GM13977 (cell line): ENCODE measurements around the gene KCP.

Experiments
- DNase-seq: peaks from one replicate; pipeline ENCODE4 v3.0.0; 2012; ENCODE audit warnings: low spot score
- CTCF ChIP-seq: IDR thresholded peaks from 2 replicates; pipeline ENCODE4 v1.5.1; 2012; ENCODE audit warnings: mild to moderate bottlenecking, control low read depth; ENCODE audit not compliant: insufficient read depth; ENCODE audit errors: extremely low read depth, missing control alignments
- in situ Hi-C: fragments of 300-500 bp; cut with MboI; formaldehyde crosslinking; loops from one replicate; pipeline ENCODE4 v1.12.0; 2022; ENCODE audit warnings: low sequenced_read_pairs, low pct_unique_long_range_greater_than_20kb, mixed read lengths, inconsistent platforms; ENCODE audit not compliant: unreplicated experiment

The KCP gene

DNA sequence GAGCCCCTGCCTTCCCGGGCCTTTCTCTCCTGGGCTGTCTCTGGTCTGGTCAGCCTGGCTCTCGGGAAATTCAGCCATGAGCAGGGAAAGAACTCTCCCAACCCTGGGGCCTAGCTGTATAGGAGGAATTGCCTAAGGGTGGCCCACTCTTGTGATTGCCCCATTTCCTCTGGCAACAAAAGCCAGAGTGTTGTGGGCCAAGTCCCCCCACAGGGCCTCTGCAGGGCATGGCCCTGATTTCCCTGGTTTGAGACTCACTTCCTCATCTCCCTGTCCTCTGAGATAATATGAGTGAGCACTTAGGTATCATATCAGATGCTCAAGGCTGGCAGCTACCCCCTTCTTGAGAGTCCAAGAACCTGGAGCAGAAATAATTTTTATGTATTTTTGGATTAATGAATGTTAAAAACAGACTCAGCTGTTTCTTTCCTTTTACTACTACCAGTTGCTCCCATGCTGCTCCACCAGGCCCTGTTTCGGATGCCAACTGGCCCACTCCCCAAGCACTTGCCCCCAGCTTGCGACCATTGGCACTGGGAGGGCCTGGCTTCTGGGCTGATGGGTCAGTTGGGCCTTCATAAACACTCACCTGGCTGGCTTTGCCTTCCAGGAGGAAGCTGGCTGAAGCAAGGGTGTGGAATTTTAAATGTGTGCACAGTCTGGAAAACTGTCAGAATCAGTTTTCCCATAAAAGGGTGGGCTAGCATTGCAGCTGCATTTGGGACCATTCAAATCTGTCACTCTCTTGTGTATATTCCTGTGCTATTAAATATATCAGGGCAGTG is 38.7 kb upstream of the KCP start:
- in situ Hi-C loops = no loop called here
- no peak for DNase-seq
- no peak for TF ChIP-seq CTCF

DNA sequence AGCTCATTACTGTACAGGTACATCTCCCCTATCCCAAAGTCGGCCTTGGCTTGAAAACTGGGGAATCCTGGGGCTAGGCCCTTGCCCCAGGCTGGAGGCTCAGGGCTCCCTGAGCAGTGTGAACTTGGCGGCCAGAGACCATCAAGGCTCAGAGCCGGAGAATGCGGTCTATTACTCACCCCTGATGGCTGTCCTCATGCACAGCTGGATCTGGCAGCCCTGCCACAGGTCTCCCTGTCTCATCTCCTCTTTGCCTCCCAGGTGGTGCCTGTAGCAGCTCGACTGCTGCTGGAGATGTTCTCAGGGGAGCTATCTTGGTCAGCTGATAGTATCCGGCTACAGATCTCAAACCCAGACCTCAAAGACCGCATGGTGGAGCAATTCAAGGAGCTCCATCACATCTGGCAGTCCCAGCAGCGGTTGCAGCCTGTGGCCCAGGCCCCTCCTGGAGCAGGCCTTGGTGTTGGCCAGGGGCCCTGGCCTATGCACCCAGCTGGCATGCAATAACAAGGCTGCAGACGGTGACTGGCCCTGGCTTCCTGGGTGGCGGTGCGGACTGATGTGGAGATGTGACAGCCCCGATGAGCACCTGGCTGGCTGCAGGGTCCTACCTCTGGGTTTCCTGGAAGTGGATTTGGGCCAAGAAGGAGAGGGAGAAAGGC is 37.9 kb upstream of the KCP start:
- in situ Hi-C loops = no loop called here
- no peak for TF ChIP-seq CTCF
- DNase-seq = no peak

- DNase-seq = no peak
- in situ Hi-C loops = no loop called here
- no peak for TF ChIP-seq CTCF
Measured at GRCh38 chr7:128947854-128948253, 37.3 kb upstream of the KCP start.

DNA sequence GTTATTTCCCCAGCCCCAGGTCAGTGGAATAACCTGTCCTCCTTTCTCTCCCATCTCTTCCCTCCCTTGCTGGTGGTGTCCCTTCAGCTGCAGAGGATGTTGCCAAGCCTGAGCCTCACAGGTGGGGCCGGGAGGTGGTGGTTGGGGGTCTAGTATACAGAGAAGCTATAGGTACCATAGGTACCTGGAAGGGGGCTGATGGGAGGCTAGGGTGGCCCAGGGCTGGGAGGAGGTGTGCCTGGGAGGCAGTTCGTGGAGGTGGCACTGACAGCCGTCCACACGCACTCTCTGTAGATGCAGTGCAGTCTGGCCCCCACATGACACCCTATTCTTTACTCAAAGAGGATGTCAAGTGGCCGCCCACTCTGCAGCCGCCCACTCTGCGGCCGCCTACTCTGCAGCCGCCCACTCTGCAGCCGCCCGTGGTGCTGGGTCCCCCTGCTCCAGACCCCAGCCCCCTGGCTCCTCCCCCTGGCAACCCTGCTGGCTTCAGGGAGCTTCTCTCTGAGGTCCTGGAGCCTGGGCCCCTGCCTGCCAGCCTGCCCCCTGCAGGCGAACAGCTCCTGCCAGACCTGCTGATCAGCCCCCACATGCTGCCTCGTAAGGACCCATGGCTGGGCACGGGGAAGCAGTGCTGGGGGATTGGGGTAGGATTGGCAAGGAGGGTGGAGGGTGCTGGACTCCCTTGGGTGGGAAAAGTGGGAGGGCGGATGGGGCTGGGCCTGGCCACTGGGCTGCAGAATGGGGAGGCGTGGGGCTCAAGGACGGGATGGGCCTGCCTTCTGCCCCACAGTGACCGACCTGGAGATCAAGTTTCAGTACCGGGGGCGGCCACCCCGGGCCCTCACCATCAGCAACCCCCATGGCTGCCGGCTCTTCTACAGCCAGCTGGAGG is 36.7 kb upstream of the KCP start:
- TF ChIP-seq CTCF = peak; percentile 58
- no peak for DNase-seq
- in situ Hi-C loops = no loop called here

DNA sequence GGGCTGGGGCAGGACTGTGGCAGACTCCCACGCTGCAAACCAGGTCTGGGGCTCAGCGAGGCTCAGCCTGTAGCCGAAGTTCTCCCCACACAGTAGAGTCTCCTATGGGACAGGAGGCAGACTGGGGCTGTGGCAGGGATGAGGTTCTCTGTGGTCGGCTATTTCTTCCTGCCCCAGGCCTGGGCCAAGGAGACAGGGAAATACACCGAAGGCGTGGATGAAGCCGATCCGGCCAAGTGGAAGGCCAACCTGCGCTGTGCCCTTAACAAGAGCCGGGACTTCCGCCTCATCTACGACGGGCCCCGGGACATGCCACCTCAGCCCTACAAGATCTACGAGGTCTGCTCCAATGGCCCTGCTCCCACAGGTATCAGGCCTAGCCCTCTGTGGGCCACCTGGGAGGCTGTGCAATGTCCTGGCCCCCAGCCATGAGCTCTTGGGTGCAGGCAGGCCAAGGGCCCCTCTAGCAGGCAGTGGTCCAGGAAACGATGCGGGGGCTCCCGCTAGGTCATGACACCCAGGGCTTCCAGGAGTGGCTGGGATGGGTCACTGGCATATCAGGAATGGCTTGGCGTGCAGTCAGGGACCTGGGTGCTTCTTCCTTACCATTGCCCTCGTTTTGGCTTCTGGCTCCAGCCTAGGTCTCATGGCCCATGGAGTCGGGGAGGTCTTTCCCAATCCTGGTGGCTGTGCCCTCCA is 35.3 kb upstream of the KCP start:
- in situ Hi-C loops = no loop called here
- no peak for DNase-seq

More for the DNA sequence above, 35.3 kb upstream of the KCP start:
- TF ChIP-seq CTCF = no peak
